Progenitor cell of endocrine pancreas (in vitro differentiated cells): ENCODE data around the gene THSD4. TPM values are rescaled to one million over a fixed set of nuclear protein-coding genes. Genes with fewer than 3 reads are reported as not detected.

ENCODE experiments used
- DNase-seq: peaks from one replicate; pipeline ENCODE4 v3.0.0; 2021; ENCODE audit warnings: low spot score; ENCODE audit not compliant: unreplicated experiment
- H3K27ac Mint-ChIP-seq: 2 replicates; pipeline ENCODE4 v1.8.0; 2021; ENCODE audit warnings: mild to moderate bottlenecking, moderate library complexity, mixed read lengths
- H3K27me3 Mint-ChIP-seq: 2 replicates; pipeline ENCODE4 v1.8.0; 2021; ENCODE audit warnings: mixed read lengths
- H3K36me3 Mint-ChIP-seq: 2 replicates; pipeline ENCODE4 v1.8.0; 2022; ENCODE audit warnings: mixed read lengths; ENCODE audit not compliant: insufficient read depth
- H3K4me1 Mint-ChIP-seq: 2 replicates; pipeline ENCODE4 v1.8.0; 2021; ENCODE audit warnings: low read depth, mixed read lengths
- H3K4me3 Mint-ChIP-seq: 2 replicates; pipeline ENCODE4 v1.8.0; 2021; ENCODE audit warnings: low read depth, mild to moderate bottlenecking, moderate library complexity, mixed read lengths
- H3K9me3 Mint-ChIP-seq: 2 replicates; pipeline ENCODE4 v1.8.0; 2021; ENCODE audit warnings: low read depth, mixed read lengths
- CTCF ChIP-seq: fragments of 200-600 bp; sonication (generic); IDR thresholded peaks from one replicate; pipeline ENCODE4 v1.5.0; 2021; ENCODE audit warnings: antibody characterized with exemption, mild to moderate bottlenecking; ENCODE audit not compliant: unreplicated experiment
- total RNA-seq: library from RNA; stranded (reverse); gene quantifications from 2 replicates; pipeline ENCODE4 v1.2.1, GENCODE V29; 2021

Gene THSD4
- total RNA-seq, 1 donor from 2014 or later = 6.8 TPM

DNA sequence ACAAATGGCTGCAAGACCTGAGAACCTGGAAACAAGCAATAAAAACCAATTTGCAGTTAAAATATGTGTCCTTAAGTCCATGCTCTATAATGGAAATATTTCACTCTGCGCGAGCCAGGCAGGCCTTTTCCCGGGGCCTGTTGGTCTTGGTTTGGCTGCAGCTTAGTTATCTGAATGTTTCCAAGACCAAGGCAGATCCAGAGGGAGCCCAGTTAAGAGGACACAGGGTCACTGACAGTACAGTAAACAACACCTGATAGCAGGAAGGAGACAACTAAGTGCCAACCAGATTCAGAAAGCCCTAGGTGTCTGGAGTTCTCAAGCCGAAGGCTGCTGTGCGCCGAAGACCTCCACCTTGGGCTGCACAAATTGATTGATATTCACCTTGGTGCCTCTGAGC is 32.8 kb downstream of the THSD4 start:
- peaks cover 12% of the 10 kb centered on the region for H3K4me1 Mint-ChIP-seq
- H3K27ac Mint-ChIP-seq = no peak overlapping the region
- peaks cover 37% of the 10 kb centered on the region for H3K27me3 Mint-ChIP-seq
- DNase-seq = no peak
- H3K4me3 Mint-ChIP-seq = no peak overlapping the region
- no peak for TF ChIP-seq CTCF
- no peaks in the 10 kb centered on the region for H3K36me3 Mint-ChIP-seq
- H3K9me3 Mint-ChIP-seq = no peaks in the 10 kb centered on the region

GRCh38 chr15:71149646-71150557 is 34.6 kb downstream of the THSD4 start:
- Mint-ChIP-seq H3K9me3 (no peaks in the 10 kb centered on the region), H3K4me1 (peaks cover 12% of the 10 kb centered on the region), H3K4me3 (no peak overlapping the region), H3K36me3 (no peaks in the 10 kb centered on the region), H3K27me3 (peaks cover 41% of the 10 kb centered on the region), H3K27ac (no peak overlapping the region)
- TF ChIP-seq CTCF = no peak
- no peak for DNase-seq

DNA sequence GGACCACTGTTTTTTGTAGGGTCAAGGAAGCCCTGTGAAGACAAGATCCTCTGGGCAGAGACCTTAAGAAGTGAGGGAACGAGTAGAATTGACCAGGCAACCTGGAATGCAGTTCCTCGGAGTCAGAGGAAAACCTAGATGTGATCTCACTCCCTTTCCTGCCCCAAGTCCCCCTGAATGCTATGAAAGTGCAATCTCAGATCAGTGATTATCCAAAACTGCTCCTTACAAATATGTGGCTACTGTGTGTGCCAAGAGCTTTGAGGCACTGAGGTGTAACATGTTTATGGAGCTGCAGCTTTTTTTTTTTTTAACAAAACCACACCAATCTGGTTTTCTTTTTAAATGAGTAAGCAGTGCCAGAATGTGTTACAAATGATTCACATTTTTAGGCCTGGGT is 35.8 kb downstream of the THSD4 start:
- Mint-ChIP-seq H3K4me3 (no peak overlapping the region), H3K9me3 (no peaks in the 10 kb centered on the region), H3K27me3 (peaks cover 35% of the 10 kb centered on the region), H3K36me3 (no peaks in the 10 kb centered on the region), H3K4me1 (peaks cover 12% of the 10 kb centered on the region), H3K27ac (no peak overlapping the region)
- TF ChIP-seq CTCF = no peak
- DNase-seq = no peak

DNA sequence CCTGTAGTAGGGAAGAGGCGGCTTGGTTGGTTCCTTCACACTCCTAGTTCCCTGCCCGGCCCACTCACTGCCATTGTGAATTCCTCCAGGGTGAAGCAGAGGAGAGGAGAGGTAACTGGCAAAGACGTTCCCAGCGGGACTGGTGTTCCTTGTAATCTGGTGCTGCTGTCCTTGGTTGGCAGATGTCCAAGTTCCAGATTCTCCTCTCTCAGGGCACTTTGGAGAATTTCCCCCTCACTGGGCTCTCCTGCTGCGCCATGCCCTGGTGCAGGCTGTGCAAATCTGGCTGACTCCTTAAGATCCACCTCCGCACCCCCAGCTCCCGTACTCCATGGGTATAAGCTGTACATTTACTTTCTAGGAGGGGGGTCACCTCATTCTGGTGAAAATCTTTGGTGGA is 37.3 kb downstream of the THSD4 start:
- H3K27me3 Mint-ChIP-seq = peaks cover 32% of the 10 kb centered on the region
- no peaks in the 10 kb centered on the region for H3K9me3 Mint-ChIP-seq
- peaks cover 9% of the 10 kb centered on the region for H3K4me1 Mint-ChIP-seq
- H3K36me3 Mint-ChIP-seq = no peaks in the 10 kb centered on the region
- TF ChIP-seq CTCF = no peak
- no peak for DNase-seq
- no peak overlapping the region for H3K4me3 Mint-ChIP-seq
- H3K27ac Mint-ChIP-seq = no peak overlapping the region

DNA sequence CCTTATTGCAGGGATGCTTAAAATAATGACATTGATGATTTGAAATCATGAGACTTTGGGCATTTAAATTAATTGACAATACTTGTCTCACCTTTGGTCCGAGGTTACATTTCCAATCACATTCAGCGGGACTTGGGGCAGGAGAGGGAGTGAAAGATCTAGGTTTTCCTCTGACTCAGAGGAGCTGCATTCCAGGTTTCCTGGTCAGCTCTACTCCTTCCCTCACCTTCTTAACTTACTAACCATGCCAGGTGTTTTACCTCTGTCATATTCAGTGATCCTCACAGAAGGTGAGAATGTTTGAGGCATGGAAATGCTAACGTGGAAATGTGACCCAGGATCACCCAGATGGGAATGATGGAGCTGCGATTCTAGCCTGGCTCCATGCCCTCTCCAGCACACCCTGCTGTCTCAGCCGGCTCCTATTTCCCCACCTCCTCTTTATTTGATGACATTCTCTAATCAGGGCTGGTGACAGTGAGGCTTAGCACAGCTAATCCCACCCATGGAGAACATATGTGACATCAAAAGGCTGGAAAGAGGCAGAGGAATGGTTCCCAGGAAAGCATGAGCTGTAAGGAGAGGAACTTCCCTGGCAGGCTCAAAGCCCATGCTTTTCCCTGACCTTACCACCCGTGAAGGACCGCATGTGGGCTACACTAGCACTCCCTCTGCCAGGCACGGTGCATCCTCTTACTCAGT is 38.7 kb downstream of the THSD4 start:
- no peak for TF ChIP-seq CTCF
- Mint-ChIP-seq H3K36me3 (no peaks in the 10 kb centered on the region), H3K4me3 (no peak overlapping the region), H3K27me3 (peaks cover 32% of the 10 kb centered on the region), H3K9me3 (no peaks in the 10 kb centered on the region), H3K4me1 (peaks cover 7% of the 10 kb centered on the region), H3K27ac (no peak overlapping the region)
- DNase-seq = no peak
